Measurements from ENCODE around the gene DIPK1B.

DIPK1B gene

DNA sequence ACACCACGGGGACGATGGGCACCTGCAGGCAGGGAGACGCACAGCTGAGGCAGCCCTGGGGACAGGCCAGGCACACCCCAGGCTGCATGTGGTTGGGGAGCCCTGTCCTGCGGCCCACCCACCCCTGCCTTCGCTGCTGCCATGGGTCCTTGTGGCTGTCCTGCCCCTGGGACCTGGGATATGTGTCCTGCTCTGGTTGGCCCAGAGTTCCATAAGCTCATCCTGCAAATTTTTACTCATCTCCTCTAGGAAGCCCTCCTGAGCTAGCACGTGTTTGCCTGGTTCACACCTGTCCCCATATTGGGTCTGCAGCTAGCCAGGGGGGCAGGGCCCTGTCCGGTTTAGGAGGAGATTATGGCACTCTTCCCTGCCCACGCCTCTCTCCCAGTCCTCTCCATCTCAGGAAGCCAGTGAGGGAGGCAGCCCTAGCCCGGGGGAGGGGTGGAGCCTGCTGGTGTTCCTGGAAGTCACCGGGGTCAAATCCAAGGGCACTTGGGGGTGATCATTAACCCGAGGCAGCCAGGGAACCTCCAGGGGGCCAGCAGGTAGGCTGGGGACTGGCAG, 37.5 kb upstream of the DIPK1B start:
- Histone ChIP-seq H3K27ac (replicated peaks; ENCODE audit: low read length) (no peak overlapping the region), H3K27me3 (ENCODE audit: control insufficient read depth in 3 of 3, insufficient read depth in 3 of 3, low read depth in 1 of 3, low read length in 3 of 3) (no peaks in the 10 kb centered on the region), H2BK120ac (ENCODE audit: low read depth, low read length) (no peak overlapping the region), H4K8ac (ENCODE audit: low read depth, low read length) (no peak overlapping the region), H2BK5ac (ENCODE audit: low read length) (no peak overlapping the region), H2BK15ac (ENCODE audit: low read length) (no peak overlapping the region), H3K9ac (ENCODE audit: low read depth, low read length, poor library complexity) (no peak overlapping the region), H2AFZ (ENCODE audit: low read length) (no peak overlapping the region), H3K4ac (ENCODE audit: low read length) (no peak overlapping the region), H3K9me3 (replicated peaks in 1 of 2; ENCODE audit: control insufficient read depth in 2 of 2, insufficient read depth in 1 of 2, low read depth in 1 of 2, low read length in 2 of 2) (no peaks in the 10 kb centered on the region), H2AK5ac (ENCODE audit: low read depth, low read length) (peak overlapping the region; percentile 61), H2BK12ac (ENCODE audit: low read length) (no peak overlapping the region), H3K36me3 (replicated peaks in 1 of 2; ENCODE audit: control insufficient read depth in 2 of 2, insufficient read depth in 2 of 2, low read length in 2 of 2) (no peaks in the 10 kb centered on the region), H3K4me1 (ENCODE audit: control insufficient read depth in 2 of 2, insufficient read depth in 1 of 2, low read depth in 1 of 2, low read length in 2 of 2) (peaks cover 0 to 14% of the 10 kb centered on the region in 2 donors), H3K4me3 (ENCODE audit: low read length in 2 of 2) (no peak overlapping the region), H3K14ac (ENCODE audit: low read length) (no peak overlapping the region), H3K4me2 (ENCODE audit: insufficient read depth, low read length, poor library complexity, severe bottlenecking) (no peak overlapping the region), H3K18ac (ENCODE audit: low read length) (peak overlapping the region; percentile 13), H3K23ac (ENCODE audit: low read depth, low read length, poor library complexity) (no peak overlapping the region), H4K91ac (ENCODE audit: low read depth, low read length, poor library complexity) (no peak overlapping the region), H3K79me1 (ENCODE audit: low read depth, low read length) (no peaks in the 10 kb centered on the region)
- DNase-seq (ENCODE audit: low spot score) = no peak
- no CpG with 5 or more reads among the region's 11 CpGs for WGBS, 2 donors (ENCODE audit: extremely low coverage in 2 of 2, insufficient read length in 2 of 2, insufficient replicate concordance in 1 of 2)

DNA sequence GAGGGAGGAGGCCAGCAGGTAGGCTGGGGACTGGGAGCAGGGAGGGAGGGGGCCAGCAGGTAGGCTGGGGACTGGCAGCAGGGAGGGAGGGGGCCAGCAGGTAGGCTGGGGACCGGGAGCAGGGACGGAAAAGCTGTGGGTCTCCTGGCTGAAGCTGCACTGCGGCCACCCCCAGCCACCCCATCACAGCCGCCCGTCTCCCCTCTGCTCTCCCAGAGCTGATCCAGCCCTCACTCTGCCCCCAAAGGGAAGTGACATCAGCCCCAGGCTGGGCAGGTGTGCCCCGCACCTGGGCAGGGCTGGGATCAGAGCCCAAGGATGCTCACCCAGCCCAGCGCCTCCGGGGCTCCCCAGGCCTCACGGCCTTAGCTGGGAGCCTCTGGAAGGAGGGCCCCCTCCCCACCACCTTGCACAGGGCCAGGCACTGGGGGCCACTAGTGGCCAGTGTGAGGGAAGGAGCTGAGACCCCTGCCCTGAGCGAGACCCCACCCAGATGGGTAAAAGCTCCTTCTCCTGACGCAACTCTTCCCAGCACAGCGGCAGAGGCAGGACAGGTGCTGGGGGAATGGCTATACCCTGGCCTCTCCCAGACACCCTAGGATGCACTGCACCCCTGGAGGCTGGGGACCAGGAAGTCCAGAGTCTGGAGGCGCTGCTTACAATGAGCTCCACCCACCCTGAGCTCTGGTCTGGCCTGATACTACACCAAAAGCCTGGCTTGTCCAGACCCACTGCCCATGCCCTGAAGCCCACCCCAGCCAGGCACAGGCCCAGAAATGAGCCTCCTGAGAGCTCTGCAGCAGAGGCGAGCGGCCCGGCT, 36.7 kb upstream of the DIPK1B start:
- Histone ChIP-seq H3K9ac (ENCODE audit: low read depth, low read length, poor library complexity) (no peak overlapping the region), H2BK12ac (ENCODE audit: low read length) (no peak overlapping the region), H2BK15ac (ENCODE audit: low read length) (no peak overlapping the region), H4K91ac (ENCODE audit: low read depth, low read length, poor library complexity) (no peak overlapping the region), H4K8ac (ENCODE audit: low read depth, low read length) (no peak overlapping the region), H2AFZ (ENCODE audit: low read length) (no peak overlapping the region), H3K4me2 (ENCODE audit: insufficient read depth, low read length, poor library complexity, severe bottlenecking) (no peak overlapping the region), H3K4me1 (ENCODE audit: control insufficient read depth in 2 of 2, insufficient read depth in 1 of 2, low read depth in 1 of 2, low read length in 2 of 2) (peaks cover 0 to 14% of the 10 kb centered on the region in 2 donors), H3K79me1 (ENCODE audit: low read depth, low read length) (no peaks in the 10 kb centered on the region), H3K18ac (ENCODE audit: low read length) (no peak overlapping the region), H2BK5ac (ENCODE audit: low read length) (no peak overlapping the region), H3K23ac (ENCODE audit: low read depth, low read length, poor library complexity) (no peak overlapping the region), H3K27me3 (ENCODE audit: control insufficient read depth in 3 of 3, insufficient read depth in 3 of 3, low read depth in 1 of 3, low read length in 3 of 3) (no peaks in the 10 kb centered on the region), H3K27ac (replicated peaks; ENCODE audit: low read length) (no peak overlapping the region), H2AK5ac (ENCODE audit: low read depth, low read length) (peak overlapping the region; percentile 40), H3K4ac (ENCODE audit: low read length) (no peak overlapping the region), H3K9me3 (replicated peaks in 1 of 2; ENCODE audit: control insufficient read depth in 2 of 2, insufficient read depth in 1 of 2, low read depth in 1 of 2, low read length in 2 of 2) (no peaks in the 10 kb centered on the region), H3K4me3 (ENCODE audit: low read length in 2 of 2) (no peak overlapping the region), H3K36me3 (replicated peaks in 1 of 2; ENCODE audit: control insufficient read depth in 2 of 2, insufficient read depth in 2 of 2, low read length in 2 of 2) (no peaks in the 10 kb centered on the region), H3K14ac (ENCODE audit: low read length) (peak overlapping the region; percentile 31), H2BK120ac (ENCODE audit: low read depth, low read length) (no peak overlapping the region)
- DNase-seq (ENCODE audit: low spot score) = no peak
- no CpG with 5 or more reads among the region's 16 CpGs for WGBS, 2 donors (ENCODE audit: extremely low coverage in 2 of 2, insufficient read length in 2 of 2, insufficient replicate concordance in 1 of 2)

DNA sequence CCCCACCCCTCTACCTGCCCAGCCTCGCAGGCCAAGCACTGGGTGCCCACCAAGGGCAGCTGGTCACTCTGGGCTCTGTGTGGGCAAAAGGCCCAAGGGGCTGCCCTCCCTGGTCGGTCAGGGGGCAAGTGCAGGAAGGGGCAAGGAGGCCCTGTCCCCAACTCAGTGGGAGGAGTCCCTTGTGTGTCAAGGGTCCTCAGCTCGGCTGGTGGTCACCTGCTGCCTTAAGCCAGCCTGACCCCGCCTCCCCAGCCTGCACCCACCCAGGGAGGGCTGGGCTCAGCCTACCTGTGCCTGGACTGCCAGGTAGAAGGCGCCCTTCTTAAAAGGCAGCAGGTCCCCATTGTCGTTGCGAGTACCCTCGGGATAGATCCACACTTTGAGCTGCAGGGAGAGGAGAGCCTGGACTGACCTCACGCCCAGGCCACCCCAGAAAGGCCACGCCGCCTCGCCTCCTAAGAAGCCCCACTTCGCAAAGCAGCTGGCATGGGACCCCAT, 36.0 kb upstream of the DIPK1B start:
- Histone ChIP-seq H3K14ac (ENCODE audit: low read length) (peak overlapping the region; percentile 8), H3K36me3 (replicated peaks in 1 of 2; ENCODE audit: control insufficient read depth in 2 of 2, insufficient read depth in 2 of 2, low read length in 2 of 2) (no peaks in the 10 kb centered on the region), H3K4me2 (ENCODE audit: insufficient read depth, low read length, poor library complexity, severe bottlenecking) (no peak overlapping the region), H3K79me1 (ENCODE audit: low read depth, low read length) (no peaks in the 10 kb centered on the region), H3K9me3 (replicated peaks in 1 of 2; ENCODE audit: control insufficient read depth in 2 of 2, insufficient read depth in 1 of 2, low read depth in 1 of 2, low read length in 2 of 2) (no peaks in the 10 kb centered on the region), H3K4me3 (ENCODE audit: low read length in 2 of 2) (no peak overlapping the region), H2BK15ac (ENCODE audit: low read length) (no peak overlapping the region), H3K27ac (replicated peaks; ENCODE audit: low read length) (no peak overlapping the region), H3K27me3 (ENCODE audit: control insufficient read depth in 3 of 3, insufficient read depth in 3 of 3, low read depth in 1 of 3, low read length in 3 of 3) (no peaks in the 10 kb centered on the region), H2AK5ac (ENCODE audit: low read depth, low read length) (no peak overlapping the region), H2BK5ac (ENCODE audit: low read length) (no peak overlapping the region), H2BK120ac (ENCODE audit: low read depth, low read length) (no peak overlapping the region), H4K91ac (ENCODE audit: low read depth, low read length, poor library complexity) (no peak overlapping the region), H3K4me1 (ENCODE audit: control insufficient read depth in 2 of 2, insufficient read depth in 1 of 2, low read depth in 1 of 2, low read length in 2 of 2) (peaks cover 0 to 12% of the 10 kb centered on the region in 2 donors), H3K23ac (ENCODE audit: low read depth, low read length, poor library complexity) (no peak overlapping the region), H2AFZ (ENCODE audit: low read length) (no peak overlapping the region), H3K9ac (ENCODE audit: low read depth, low read length, poor library complexity) (no peak overlapping the region), H2BK12ac (ENCODE audit: low read length) (no peak overlapping the region), H3K18ac (ENCODE audit: low read length) (peak overlapping the region; percentile 48), H4K8ac (ENCODE audit: low read depth, low read length) (no peak overlapping the region), H3K4ac (ENCODE audit: low read length) (no peak overlapping the region)
- WGBS, 2 donors (ENCODE audit: extremely low coverage in 2 of 2, insufficient read length in 2 of 2, insufficient replicate concordance in 1 of 2) = no CpG with 5 or more reads among the region's 13 CpGs
- DNase-seq (ENCODE audit: low spot score) = no peak

DNA sequence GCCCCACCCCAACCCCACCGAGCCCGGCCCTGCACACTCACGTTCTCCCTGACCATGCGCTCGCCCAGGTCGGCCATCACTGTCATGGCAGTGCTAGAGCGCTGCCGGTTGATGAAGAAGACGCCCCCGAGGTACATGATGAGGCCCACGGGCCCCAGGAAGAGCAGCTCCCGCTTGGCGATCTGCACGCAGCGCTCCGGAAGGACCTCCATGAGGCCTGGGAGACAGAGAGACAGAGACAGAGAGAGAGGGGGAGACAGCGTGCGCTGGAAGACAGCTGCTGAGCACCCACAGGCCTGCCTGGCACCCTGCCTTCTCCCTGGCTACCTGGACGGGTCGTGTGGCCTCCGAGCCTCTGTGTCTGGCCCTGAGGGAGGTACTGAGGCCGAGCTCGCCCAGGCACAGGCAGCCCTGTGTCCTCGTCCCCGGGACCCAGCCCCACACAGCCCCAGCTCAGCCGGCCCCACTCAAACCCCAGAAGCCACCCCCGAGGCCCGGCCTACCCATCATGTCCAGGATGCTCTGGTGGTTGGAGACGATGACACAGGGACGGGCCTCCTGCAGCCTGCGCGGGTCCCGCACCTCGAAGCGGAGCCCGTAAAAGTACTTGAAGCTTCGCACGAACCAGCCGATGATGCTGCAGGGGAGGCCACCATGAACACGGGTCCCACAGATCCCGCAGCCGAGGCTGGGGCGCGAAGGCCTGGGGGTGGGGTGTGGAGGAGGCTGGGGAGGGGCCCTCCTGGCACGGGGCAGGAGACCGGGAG, 35.3 kb upstream of the DIPK1B start:
- Histone ChIP-seq H3K4me2 (ENCODE audit: insufficient read depth, low read length, poor library complexity, severe bottlenecking) (no peak overlapping the region), H4K8ac (ENCODE audit: low read depth, low read length) (peak overlapping the region; percentile 82), H3K4me1 (ENCODE audit: control insufficient read depth in 2 of 2, insufficient read depth in 1 of 2, low read depth in 1 of 2, low read length in 2 of 2) (peaks cover 0 to 10% of the 10 kb centered on the region in 2 donors), H3K4me3 (ENCODE audit: low read length in 2 of 2) (no peak overlapping the region), H2AK5ac (ENCODE audit: low read depth, low read length) (no peak overlapping the region), H3K4ac (ENCODE audit: low read length) (no peak overlapping the region), H3K23ac (ENCODE audit: low read depth, low read length, poor library complexity) (no peak overlapping the region), H2AFZ (ENCODE audit: low read length) (no peak overlapping the region), H3K36me3 (replicated peaks in 1 of 2; ENCODE audit: control insufficient read depth in 2 of 2, insufficient read depth in 2 of 2, low read length in 2 of 2) (no peaks in the 10 kb centered on the region), H3K27me3 (ENCODE audit: control insufficient read depth in 3 of 3, insufficient read depth in 3 of 3, low read depth in 1 of 3, low read length in 3 of 3) (no peaks in the 10 kb centered on the region), H3K14ac (ENCODE audit: low read length) (peak overlapping the region; percentile 21), H3K27ac (replicated peaks; ENCODE audit: low read length) (no peak overlapping the region), H2BK12ac (ENCODE audit: low read length) (peak overlapping the region; percentile 58), H2BK120ac (ENCODE audit: low read depth, low read length) (no peak overlapping the region), H3K79me1 (ENCODE audit: low read depth, low read length) (no peaks in the 10 kb centered on the region), H3K9ac (ENCODE audit: low read depth, low read length, poor library complexity) (no peak overlapping the region), H3K9me3 (replicated peaks in 1 of 2; ENCODE audit: control insufficient read depth in 2 of 2, insufficient read depth in 1 of 2, low read depth in 1 of 2, low read length in 2 of 2) (no peaks in the 10 kb centered on the region), H2BK5ac (ENCODE audit: low read length) (peak overlapping the region; percentile 57), H3K18ac (ENCODE audit: low read length) (peak overlapping the region; percentile 57), H4K91ac (ENCODE audit: low read depth, low read length, poor library complexity) (no peak overlapping the region), H2BK15ac (ENCODE audit: low read length) (peak overlapping the region; percentile 37)
- no peak for DNase-seq (ENCODE audit: low spot score)
- WGBS, 2 donors (ENCODE audit: extremely low coverage in 2 of 2, insufficient read length in 2 of 2, insufficient replicate concordance in 1 of 2) = no CpG with 5 or more reads among the region's 46 CpGs
